Lower leg skin (tissue), 3 donors: Measurements from ENCODE around the gene DNASE2.

Source experiments
- POLR2A ChIP-seq, 2 donors: fragments of 450-650 bp; IDR thresholded peaks; one replicate each; pipeline ENCODE4 v1.6.1; 2016 to 2017; ENCODE audit warnings: antibody characterized with exemption in 2 of 2, mild to moderate bottlenecking in 1 of 2, moderate library complexity in 1 of 2
- TF ChIP-seq, protein P1 (sequence below), 3 donors: fragments of 450-650 bp; IDR thresholded peaks; one replicate each; pipeline ENCODE4 v1.5.1; 2016; ENCODE audit warnings: antibody characterized with exemption in 3 of 3, mild to moderate bottlenecking in 3 of 3, moderate library complexity in 2 of 3

DNA sequence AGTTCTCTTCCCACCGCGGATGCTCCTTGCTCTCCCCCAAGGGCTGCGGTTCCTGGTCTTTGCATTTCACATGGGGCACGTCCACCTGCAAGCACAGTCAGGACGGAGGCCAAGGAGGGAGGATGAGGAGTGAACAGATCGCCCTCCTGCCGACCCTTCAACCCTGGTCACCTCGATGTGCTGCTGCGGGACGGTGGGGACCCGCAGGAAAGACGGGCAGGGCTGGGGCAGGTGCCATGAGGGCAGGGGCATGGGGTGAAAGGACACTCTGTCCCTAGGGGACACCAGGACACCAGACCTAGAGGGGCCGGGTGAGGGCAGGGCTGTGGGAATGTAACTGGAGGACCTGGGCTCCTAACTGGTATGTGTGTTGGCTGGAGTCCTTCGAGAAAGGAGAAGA is 37.0 kb upstream of the DNASE2 start:
- TF ChIP-seq, protein P1, sequence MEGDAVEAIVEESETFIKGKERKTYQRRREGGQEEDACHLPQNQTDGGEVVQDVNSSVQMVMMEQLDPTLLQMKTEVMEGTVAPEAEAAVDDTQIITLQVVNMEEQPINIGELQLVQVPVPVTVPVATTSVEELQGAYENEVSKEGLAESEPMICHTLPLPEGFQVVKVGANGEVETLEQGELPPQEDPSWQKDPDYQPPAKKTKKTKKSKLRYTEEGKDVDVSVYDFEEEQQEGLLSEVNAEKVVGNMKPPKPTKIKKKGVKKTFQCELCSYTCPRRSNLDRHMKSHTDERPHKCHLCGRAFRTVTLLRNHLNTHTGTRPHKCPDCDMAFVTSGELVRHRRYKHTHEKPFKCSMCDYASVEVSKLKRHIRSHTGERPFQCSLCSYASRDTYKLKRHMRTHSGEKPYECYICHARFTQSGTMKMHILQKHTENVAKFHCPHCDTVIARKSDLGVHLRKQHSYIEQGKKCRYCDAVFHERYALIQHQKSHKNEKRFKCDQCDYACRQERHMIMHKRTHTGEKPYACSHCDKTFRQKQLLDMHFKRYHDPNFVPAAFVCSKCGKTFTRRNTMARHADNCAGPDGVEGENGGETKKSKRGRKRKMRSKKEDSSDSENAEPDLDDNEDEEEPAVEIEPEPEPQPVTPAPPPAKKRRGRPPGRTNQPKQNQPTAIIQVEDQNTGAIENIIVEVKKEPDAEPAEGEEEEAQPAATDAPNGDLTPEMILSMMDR (IDR thresholded peaks at IDR 0.05) = no peak
- no peak for TF ChIP-seq POLR2A (IDR thresholded peaks at IDR 0.05)
